Trophoblast cell (in vitro differentiated cells and primary cell): Measurements from ENCODE around the gene RRBP1.
A peak's percentile ranks its signal among the peaks of the same experiment; 100 is the strongest.

Source experiments
- DNase-seq, 2 donors: peaks; one replicate each; pipeline ENCODE4 v3.0.0-alpha.2; 2016
- H2AFZ ChIP-seq: 2 replicates; pipeline ENCODE4 v1.6.1; 2013; ENCODE audit warnings: low read length, moderate library complexity, mild to moderate bottlenecking; ENCODE audit not compliant: insufficient read depth, poor library complexity
- H2AK5ac ChIP-seq: 2 replicates; pipeline ENCODE4 v1.6.1; 2013; ENCODE audit warnings: mild to moderate bottlenecking, low read length
- H2BK120ac ChIP-seq: 2 replicates; pipeline ENCODE4 v1.6.1; 2013; ENCODE audit warnings: low read length, mild to moderate bottlenecking, moderate library complexity; ENCODE audit not compliant: insufficient read depth, poor library complexity
- H2BK12ac ChIP-seq: 2 replicates; pipeline ENCODE4 v1.6.1; 2013; ENCODE audit warnings: mild to moderate bottlenecking, low read length, moderate library complexity
- H2BK5ac ChIP-seq: 2 replicates; pipeline ENCODE4 v1.6.1; 2013; ENCODE audit warnings: low read length, low read depth, moderate library complexity, mild to moderate bottlenecking; ENCODE audit not compliant: poor library complexity
- H3K14ac ChIP-seq: 2 replicates; pipeline ENCODE4 v1.6.1; 2013; ENCODE audit warnings: mild to moderate bottlenecking, low read length
- H3K18ac ChIP-seq: 2 replicates; pipeline ENCODE4 v1.6.1; 2013; ENCODE audit warnings: mild to moderate bottlenecking, low read length
- H3K23ac ChIP-seq: 2 replicates; pipeline ENCODE4 v1.6.1; 2013; ENCODE audit warnings: low read length
- H3K27ac ChIP-seq: 2 replicates; pipeline ENCODE4 v1.5.1; 2013; ENCODE audit warnings: low read depth, mild to moderate bottlenecking, inconsistent platforms, low read length, moderate library complexity
- H3K27me3 ChIP-seq: 2 replicates; pipeline ENCODE4 v1.6.1; 2013; ENCODE audit warnings: inconsistent platforms, mild to moderate bottlenecking, low read length, moderate library complexity; ENCODE audit not compliant: insufficient read depth
- H3K36me3 ChIP-seq, 2 experiments: 1 replicate in 1 of 2; 2 replicates in 1 of 2; pipeline ENCODE4 v1.6.1; 2013; ENCODE audit warnings: low read length in 2 of 2, mild to moderate bottlenecking in 2 of 2, moderate library complexity in 1 of 2; ENCODE audit not compliant: insufficient read depth in 2 of 2, control insufficient read depth in 1 of 2
- H3K4ac ChIP-seq: 2 replicates; pipeline ENCODE4 v1.6.1; 2013; ENCODE audit warnings: low read depth, mild to moderate bottlenecking, low read length, moderate library complexity
- H3K4me1 ChIP-seq, 2 experiments: 1 replicate in 1 of 2; 2 replicates in 1 of 2; pipeline ENCODE4 v1.6.1; 2013; ENCODE audit warnings: low read length in 2 of 2, mild to moderate bottlenecking in 2 of 2, moderate library complexity in 1 of 2; ENCODE audit not compliant: insufficient read depth in 2 of 2, control insufficient read depth in 1 of 2
- H3K4me2 ChIP-seq: 2 replicates; pipeline ENCODE4 v1.6.1; 2013; ENCODE audit warnings: inconsistent platforms, mild to moderate bottlenecking, low read length, moderate library complexity
- H3K4me3 ChIP-seq: 2 replicates; pipeline ENCODE4 v1.5.1; 2013; ENCODE audit warnings: mild to moderate bottlenecking, low read depth, low read length, inconsistent platforms
- H3K79me1 ChIP-seq: one replicate; pipeline ENCODE4 v1.6.1; 2013; ENCODE audit warnings: low read length
- H3K79me2 ChIP-seq: 2 replicates; pipeline ENCODE4 v1.6.1; 2013; ENCODE audit warnings: low read length, mild to moderate bottlenecking; ENCODE audit not compliant: control insufficient read depth, insufficient read depth, poor library complexity
- H3K9ac ChIP-seq: 2 replicates; pipeline ENCODE4 v1.6.1; 2013; ENCODE audit warnings: mild to moderate bottlenecking, low read length
- H3K9me3 ChIP-seq: 2 replicates; pipeline ENCODE4 v1.6.1; 2013; ENCODE audit warnings: low read depth, mild to moderate bottlenecking, control low read depth, inconsistent platforms, low read length; ENCODE audit not compliant: insufficient read depth
- H4K12ac ChIP-seq: 2 replicates; pipeline ENCODE4 v1.6.1; 2013; ENCODE audit warnings: low read depth, mild to moderate bottlenecking, low read length, moderate library complexity
- H4K8ac ChIP-seq: 2 replicates; pipeline ENCODE4 v1.6.1; 2013; ENCODE audit warnings: low read depth, mild to moderate bottlenecking, low read length, moderate library complexity
- H4K91ac ChIP-seq: one replicate; pipeline ENCODE4 v1.6.1; 2013; ENCODE audit warnings: low read depth, mild to moderate bottlenecking, low read length, moderate library complexity
- WGBS: extraction: QIAGEN DNeasy Blood & Tissue Kit; methylation state at CpG from one replicate; pipeline ENCODE4 v1.1.7; 2013; ENCODE audit warnings: missing lambda C conversion rate; ENCODE audit not compliant: insufficient read length, insufficient coverage; ENCODE audit errors: extremely low coverage; 5-methylcytosine and 5-hydroxymethylcytosine counted together

Gene RRBP1

DNA sequence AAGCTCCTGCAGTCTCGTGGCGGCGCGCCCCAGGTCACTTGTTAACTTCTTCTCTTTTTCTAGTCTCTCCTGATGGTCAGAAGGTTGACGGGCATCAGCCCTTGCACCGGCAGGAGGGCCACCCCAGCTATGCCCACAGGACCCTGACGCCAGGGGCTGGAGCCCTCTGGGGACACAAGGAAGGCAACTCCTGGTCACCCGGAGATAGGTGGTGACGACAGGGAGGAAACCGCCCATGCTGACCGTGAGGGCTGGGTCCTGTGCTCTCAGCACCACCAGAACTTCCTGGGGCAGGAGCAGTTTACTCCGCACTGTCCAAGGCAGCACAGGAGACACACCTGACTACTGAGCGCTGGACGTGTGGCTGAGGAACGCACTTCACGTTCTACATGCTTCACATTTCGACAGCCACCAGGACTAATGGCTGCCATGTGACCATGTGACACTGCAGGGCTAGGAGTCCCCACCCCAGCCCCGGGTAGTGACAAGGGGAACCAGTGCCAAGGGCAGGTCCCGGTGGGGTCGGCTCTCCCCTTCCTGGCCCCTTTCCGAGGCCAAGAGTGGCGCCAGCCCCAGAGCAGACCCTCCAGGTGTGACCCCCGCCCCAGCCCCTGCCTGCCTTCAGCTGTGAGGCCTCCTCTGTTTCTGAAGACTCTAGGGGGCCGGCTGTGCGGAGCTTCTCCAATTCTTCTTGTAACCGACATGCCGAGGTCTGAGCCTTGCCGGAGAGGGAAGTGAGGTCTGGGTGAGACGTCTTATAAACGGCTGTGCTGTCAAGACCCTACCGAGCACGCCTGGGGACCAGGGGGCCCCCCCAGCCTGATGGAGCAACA is 67.0 kb downstream of the RRBP1 start:
- Histone ChIP-seq H2AK5ac (no peak overlapping the region), H3K9ac (no peak overlapping the region), H4K12ac (no peak overlapping the region), H2AFZ (peak overlapping the region; percentile 35), H3K27me3 (no peaks in the 10 kb centered on the region), H2BK5ac (no peak overlapping the region), H3K23ac (no peak overlapping the region), H3K79me1 (no peaks in the 10 kb centered on the region), H3K36me3 (peaks cover 83 to 85% of the 10 kb centered on the region in 2 experiments), H3K18ac (no peak overlapping the region), H3K9me3 (no peaks in the 10 kb centered on the region), H3K27ac (no peak overlapping the region), H4K91ac (no peak overlapping the region), H3K4ac (no peak overlapping the region), H3K4me2 (no peak overlapping the region), H3K79me2 (no peaks in the 10 kb centered on the region), H3K4me1 (peaks cover 0 to 2% of the 10 kb centered on the region in 2 experiments), H3K4me3 (no peak overlapping the region), H2BK12ac (no peak overlapping the region), H4K8ac (no peak overlapping the region), H2BK120ac (no peak overlapping the region), H3K14ac (no peak overlapping the region)
- peak in 1 of 2 donors; percentile 50 for DNase-seq
- WGBS = no CpG with 5 or more reads among the region's 32 CpGs

GRCh38 chr20:17614176-17614811 is 67.7 kb downstream of the RRBP1 start:
- H3K4me1 ChIP-seq = peaks cover 0 to 2% of the 10 kb centered on the region in 2 experiments

DNA sequence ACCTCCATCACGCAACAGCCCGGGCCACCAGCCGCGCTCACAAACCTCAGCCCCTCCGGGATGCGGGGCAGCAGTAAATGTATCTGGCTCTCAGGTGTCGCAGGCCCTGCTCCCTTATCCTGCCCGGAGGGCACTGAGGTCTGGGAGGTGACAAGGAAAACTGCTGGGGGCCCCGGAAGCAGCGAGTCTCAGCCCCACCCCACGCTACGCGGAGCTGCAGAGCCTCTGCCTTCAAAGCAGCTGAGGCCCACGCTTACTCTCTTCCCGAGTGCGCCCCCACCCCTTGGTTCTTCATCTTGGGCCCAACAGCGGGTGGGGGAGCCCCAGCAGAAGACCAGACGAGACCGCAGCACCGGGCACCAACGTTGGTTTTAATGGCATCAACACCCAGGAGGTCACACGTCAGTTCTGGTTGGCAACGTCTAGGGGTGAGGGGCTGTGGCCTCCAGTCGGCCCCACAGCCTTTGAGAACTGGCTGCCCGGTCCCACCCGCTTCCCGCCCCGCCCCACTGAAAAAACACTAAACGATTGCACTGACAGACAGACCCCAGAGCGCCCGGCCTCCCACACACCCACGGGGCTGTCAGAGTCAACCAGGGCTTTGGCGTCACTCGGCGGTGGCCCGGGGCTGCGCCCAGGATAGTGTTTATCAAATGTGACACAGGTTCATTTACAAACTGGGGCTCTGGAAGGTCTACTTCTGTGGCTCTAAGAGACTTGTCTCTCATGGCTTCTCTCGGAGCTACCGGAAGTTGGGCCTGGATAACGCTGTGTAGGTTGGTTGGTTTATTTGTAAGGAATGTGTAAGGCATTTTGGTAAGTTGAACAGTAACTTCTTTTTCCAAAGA is 68.5 kb downstream of the RRBP1 start:
- H3K9me3 ChIP-seq = no peaks in the 10 kb centered on the region
- H3K23ac ChIP-seq = no peak overlapping the region
- H3K4me3 ChIP-seq = no peak overlapping the region
- peak; percentile 62 to 74 for DNase-seq
- no CpG with 5 or more reads among the region's 40 CpGs for WGBS
- H3K9ac ChIP-seq = no peak overlapping the region
- H2BK120ac ChIP-seq = no peak overlapping the region
- no peak overlapping the region for H3K4ac ChIP-seq
- no peak overlapping the region for H4K12ac ChIP-seq
- peaks cover 0 to 2% of the 10 kb centered on the region in 2 experiments for H3K4me1 ChIP-seq
- no peaks in the 10 kb centered on the region for H3K79me2 ChIP-seq
- H3K36me3 ChIP-seq = peaks cover 71 to 80% of the 10 kb centered on the region in 2 experiments
- H2BK12ac ChIP-seq = no peak overlapping the region
- H3K4me2 ChIP-seq = no peak overlapping the region
- H2BK5ac ChIP-seq = no peak overlapping the region
- H4K91ac ChIP-seq = no peak overlapping the region
- no peaks in the 10 kb centered on the region for H3K27me3 ChIP-seq
- no peak overlapping the region for H3K14ac ChIP-seq
- H4K8ac ChIP-seq = no peak overlapping the region
- no peak overlapping the region for H2AK5ac ChIP-seq
- no peak overlapping the region for H2AFZ ChIP-seq
- no peak overlapping the region for H3K27ac ChIP-seq
- H3K79me1 ChIP-seq = no peaks in the 10 kb centered on the region
- no peak overlapping the region for H3K18ac ChIP-seq

More at GRCh38 chr20:17614176-17614811, 67.7 kb downstream of the RRBP1 start:
- Histone ChIP-seq H3K36me3 (peaks cover 78 to 84% of the 10 kb centered on the region in 2 experiments), H3K79me1 (no peaks in the 10 kb centered on the region), H3K18ac (no peak overlapping the region), H4K91ac (no peak overlapping the region), H3K9ac (no peak overlapping the region), H2BK120ac (no peak overlapping the region), H3K14ac (no peak overlapping the region), H4K12ac (no peak overlapping the region), H2BK12ac (no peak overlapping the region), H2AFZ (no peak overlapping the region), H3K27ac (no peak overlapping the region), H3K4ac (no peak overlapping the region), H3K9me3 (no peaks in the 10 kb centered on the region), H2BK5ac (no peak overlapping the region), H3K23ac (no peak overlapping the region), H3K79me2 (no peaks in the 10 kb centered on the region), H3K27me3 (no peaks in the 10 kb centered on the region), H3K4me2 (no peak overlapping the region), H2AK5ac (no peak overlapping the region), H3K4me3 (no peak overlapping the region), H4K8ac (no peak overlapping the region)
- WGBS = no CpG with 5 or more reads among the region's 20 CpGs
- peak; percentile 38 to 53 for DNase-seq

GRCh38 chr20:17612992-17613327 is 69.1 kb downstream of the RRBP1 start:
- H2AFZ ChIP-seq = no peak overlapping the region
- no peak overlapping the region for H3K4me2 ChIP-seq
- H4K12ac ChIP-seq = no peak overlapping the region
- no peak for DNase-seq
- H2BK5ac ChIP-seq = no peak overlapping the region
- H3K79me1 ChIP-seq = no peaks in the 10 kb centered on the region
- H2AK5ac ChIP-seq = no peak overlapping the region
- H3K27ac ChIP-seq = no peak overlapping the region
- H3K4me1 ChIP-seq = peaks cover 0 to 2% of the 10 kb centered on the region in 2 experiments
- H3K9ac ChIP-seq = no peak overlapping the region
- H3K23ac ChIP-seq = no peak overlapping the region
- no peak overlapping the region for H4K91ac ChIP-seq
- no peak overlapping the region for H2BK120ac ChIP-seq
- no peak overlapping the region for H2BK12ac ChIP-seq
- no peak overlapping the region for H3K4me3 ChIP-seq
- peaks cover 65 to 74% of the 10 kb centered on the region in 2 experiments for H3K36me3 ChIP-seq
- WGBS = no CpG with 5 or more reads among the region's 7 CpGs
- H3K18ac ChIP-seq = no peak overlapping the region
- H3K9me3 ChIP-seq = no peaks in the 10 kb centered on the region
- H3K14ac ChIP-seq = no peak overlapping the region
- H3K79me2 ChIP-seq = no peaks in the 10 kb centered on the region
- H4K8ac ChIP-seq = no peak overlapping the region
- H3K4ac ChIP-seq = no peak overlapping the region
- H3K27me3 ChIP-seq = no peaks in the 10 kb centered on the region
